Endothelial cell of hepatic sinusoid (primary cell): ENCODE data around the gene FAM118A.
"Not testable (repeated sequence)": the region's sequence is repeated elsewhere in the genome, so short reads cannot be mapped to it uniquely, and the experiment has no call there.

Experiments used
- in situ Hi-C: cut with HindIII; loops from 2 replicates; pipeline ENCODE4 v1.10.0; 2017; ENCODE audit warnings: low sequenced_read_pairs

Gene FAM118A

GRCh38 chr22:45308391-45308956, 1.3 kb upstream of the FAM118A start:
- in situ Hi-C loops, result no loop called here

DNA sequence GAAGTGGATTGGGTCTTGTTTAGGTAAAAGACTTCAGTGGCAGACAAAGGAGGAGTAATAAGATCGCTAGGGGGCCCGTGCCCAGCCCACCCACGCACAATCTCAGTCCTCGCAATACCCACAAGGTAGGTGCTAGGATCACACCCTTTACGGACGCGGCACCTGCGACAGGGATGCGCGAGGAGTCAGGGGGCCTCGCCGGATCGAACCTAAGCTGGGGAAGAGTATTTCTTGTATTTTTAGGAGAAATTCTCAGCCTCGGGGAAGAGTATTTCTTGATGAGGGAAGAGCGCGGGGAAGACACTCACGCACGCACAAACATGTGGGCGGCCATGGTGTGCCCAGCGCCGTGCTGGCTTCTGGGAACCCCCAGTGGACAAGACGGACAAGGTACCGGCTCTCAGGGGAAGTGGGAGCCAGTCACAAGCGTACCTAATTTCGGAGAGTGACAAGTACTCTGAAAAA, 745 bp upstream of the FAM118A start:
- in situ Hi-C loops, result no loop called here

- in situ Hi-C loops, result no loop called here
Observed at GRCh38 chr22:45310331-45310976, 720 bp downstream of the FAM118A start.

DNA sequence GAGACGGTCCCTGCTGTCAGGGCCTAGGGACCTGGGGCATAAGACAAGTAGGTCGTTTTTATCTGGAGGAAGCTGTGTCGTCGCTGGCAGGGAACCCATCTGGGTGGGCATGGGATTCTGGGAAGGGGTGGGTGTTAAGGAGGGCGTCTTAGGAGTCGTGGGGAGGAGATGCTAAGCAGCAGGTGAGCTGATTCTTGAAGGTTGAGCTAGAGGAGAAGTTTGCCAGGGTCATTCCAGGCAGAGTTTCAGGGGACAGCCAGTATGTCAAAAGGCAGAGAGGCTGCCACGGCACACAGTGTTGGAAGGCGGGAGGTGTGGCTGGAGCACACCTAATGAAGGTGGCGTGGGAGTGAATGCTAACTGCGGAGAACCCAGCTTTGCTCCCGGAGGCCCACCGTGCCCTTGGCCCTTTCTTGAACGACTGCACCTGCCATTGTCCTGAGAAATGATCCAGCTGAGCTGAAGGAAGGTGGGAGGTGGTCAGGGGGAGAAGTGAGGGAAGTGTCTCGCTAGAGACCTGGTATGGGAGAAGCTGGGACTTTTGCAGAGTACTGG, 1.3 kb downstream of the FAM118A start:
- in situ Hi-C loops, result no loop called here

GRCh38 chr22:45312415-45312814, 2.7 kb downstream of the FAM118A start:
- in situ Hi-C loops, result no loop called here

DNA sequence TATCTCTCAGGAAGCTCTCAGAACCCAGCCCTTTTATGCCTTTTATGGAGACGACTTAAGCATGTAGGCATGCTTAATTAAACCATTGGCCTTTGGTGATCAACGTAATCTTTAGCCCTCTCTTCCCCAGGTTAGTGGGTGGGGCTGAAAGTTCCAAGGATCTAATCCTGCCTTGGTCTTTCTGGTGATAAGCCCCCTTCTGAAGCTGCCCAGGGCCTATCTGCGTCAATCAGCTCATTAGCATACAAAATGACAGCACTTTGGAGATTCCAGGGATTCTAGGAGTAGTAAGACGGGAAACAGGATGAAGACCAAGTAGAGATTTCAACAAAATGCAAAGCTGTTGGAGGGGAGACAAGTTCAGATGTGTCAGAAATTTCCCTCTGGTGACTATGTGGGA, 3.1 kb downstream of the FAM118A start:
- in situ Hi-C loops, result no loop called here

- in situ Hi-C loops, result no loop called here
Observed at GRCh38 chr22:45314054-45314721, 4.5 kb downstream of the FAM118A start.

GRCh38 chr22:45314786-45315185, 5.1 kb downstream of the FAM118A start:
- in situ Hi-C loops, result no loop called here

- in situ Hi-C loops, result no loop called here
Observed at GRCh38 chr22:45316796-45317526, 7.2 kb downstream of the FAM118A start.

DNA sequence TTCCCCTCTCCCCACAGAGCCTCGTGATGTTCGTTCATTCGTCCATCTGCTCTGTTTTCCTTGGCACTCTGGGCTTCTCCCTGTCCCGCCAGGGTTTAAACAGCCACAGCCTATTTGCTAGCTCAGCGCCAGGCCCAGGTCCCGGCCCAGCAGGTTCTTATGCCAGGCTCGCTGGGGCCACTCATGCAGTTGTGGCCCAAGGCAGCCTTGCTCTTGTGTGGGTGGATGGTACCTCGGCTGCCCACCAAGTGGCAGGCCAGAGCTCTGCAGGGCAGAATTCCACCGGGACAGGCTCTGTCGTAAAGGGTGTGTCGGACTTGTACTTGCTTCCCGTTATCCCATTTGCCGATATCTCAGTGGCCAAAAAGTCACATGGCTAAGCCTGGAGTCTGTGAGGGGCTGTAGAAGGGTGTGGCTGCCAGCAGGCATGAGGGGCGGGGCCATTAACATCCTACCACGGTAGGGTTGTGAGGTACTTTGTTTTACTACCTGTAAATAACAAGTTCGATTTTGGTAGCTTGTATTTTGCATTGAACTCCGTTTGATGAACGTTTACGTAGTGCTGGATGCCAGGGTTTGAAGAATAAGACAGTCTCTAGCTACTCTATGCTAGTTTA, 7.9 kb downstream of the FAM118A start:
- in situ Hi-C loops, result no loop called here

GRCh38 chr22:45318168-45318557, 8.4 kb downstream of the FAM118A start:
- in situ Hi-C loops, result no loop called here

GRCh38 chr22:45318558-45319323, 9.0 kb downstream of the FAM118A start:
- in situ Hi-C loops, result no loop called here

GRCh38 chr22:45319324-45319685, 9.6 kb downstream of the FAM118A start:
- in situ Hi-C loops, result no loop called here

DNA sequence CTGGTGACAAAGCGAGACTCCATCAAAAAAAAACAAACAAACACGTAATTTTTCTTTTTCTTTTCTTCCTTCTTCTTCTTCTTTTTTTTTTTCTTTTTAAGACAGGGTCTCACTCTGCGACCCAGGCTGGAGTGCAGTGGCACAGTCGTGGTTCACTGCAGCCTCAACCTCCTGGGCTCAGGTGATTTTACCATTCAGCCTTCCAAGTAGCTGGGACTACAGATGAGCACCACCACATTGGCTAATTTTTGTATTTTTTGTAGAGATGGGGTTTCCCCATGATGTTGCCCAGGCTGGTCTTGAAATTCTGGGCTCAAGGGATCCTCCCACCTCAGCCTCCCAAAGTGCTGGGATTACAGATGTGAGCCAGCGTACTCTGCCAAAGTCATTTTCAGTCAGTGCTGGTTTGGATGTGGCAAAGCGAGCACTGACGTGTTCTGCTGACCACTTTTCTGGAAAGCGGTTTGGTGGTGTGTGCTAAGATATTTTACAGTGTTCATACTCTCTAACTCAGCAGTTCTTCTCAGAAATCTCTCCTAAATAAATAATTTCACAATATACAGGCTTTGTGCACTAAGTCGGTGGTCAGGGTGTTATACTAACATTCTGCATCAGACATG, 10.7 kb downstream of the FAM118A start:
- in situ Hi-C loops, result no loop called here

- in situ Hi-C loops, result no loop called here
Observed at GRCh38 chr22:45321827-45322226, 12.1 kb downstream of the FAM118A start.

- in situ Hi-C loops, result no loop called here
Observed at GRCh38 chr22:45322873-45323525, 13.3 kb downstream of the FAM118A start.

DNA sequence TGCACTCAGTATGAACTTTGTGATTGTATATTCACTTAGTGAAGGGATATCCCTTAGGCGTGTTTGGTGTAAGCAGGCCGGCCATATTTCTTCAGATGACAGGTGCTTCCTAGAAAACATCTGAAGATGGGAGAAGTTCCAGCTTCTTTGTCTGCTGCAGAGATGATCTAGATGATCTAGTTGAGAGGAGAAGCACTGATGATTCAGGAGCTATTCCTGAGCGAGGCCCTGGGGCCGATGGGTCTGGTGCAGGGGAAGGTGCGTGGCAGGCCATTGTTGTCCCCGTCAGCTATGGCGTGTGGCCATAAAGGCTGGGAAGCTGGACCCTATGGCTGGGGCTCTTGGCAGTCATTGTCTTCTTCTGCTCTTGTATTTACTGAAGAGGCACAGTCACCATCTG, 14.0 kb downstream of the FAM118A start:
- in situ Hi-C loops, result no loop called here

- in situ Hi-C loops, result no loop called here
Observed at GRCh38 chr22:45324311-45324711, 14.6 kb downstream of the FAM118A start.

GRCh38 chr22:45328261-45328660, 18.5 kb downstream of the FAM118A start:
- in situ Hi-C loops, result not testable (repeated sequence)
